IMR-90 (cell line): ENCODE results near the gene MTA3. TPM values are rescaled to one million over a fixed set of nuclear protein-coding genes. Genes with fewer than 3 reads are reported as not detected.

ENCODE experiments used
- ATAC-seq: fragments of 200-7000 bp; cut with Tn5 transposase; 2 replicates; pipeline ENCODE4 v1.9.1; 2020; ENCODE audit warnings: low read depth, mild to moderate bottlenecking, moderate library complexity
- BruUV-seq: library from RNA; stranded (reverse); fragments of 400-500 nt; replicated peaks from 2 replicates; lab custom pipeline; 2021; lab: Mats Ljungman, UMichigan
- CTCF ChIA-PET: fragments of 300-600 bp; formaldehyde crosslinking; extraction: SDS; loops from one replicate; lab custom pipeline; 2021; ENCODE audit warnings: antibody characterized with exemption; lab: Yijun Ruan, JAX
- POLR2A ChIA-PET: fragments of 300-600 bp; sonication (Branson Sonifier 250); formaldehyde crosslinking; loops from one replicate; lab custom pipeline; 2022; ENCODE audit warnings: antibody characterized with exemption; ENCODE audit not compliant: unreplicated experiment; lab: Charles Lee
- DNase-seq: peaks from one replicate; pipeline ENCODE4 v3.0.0; 2013
- H2AFZ ChIP-seq: replicated peaks from 2 replicates; pipeline ENCODE3; 2013; ENCODE audit warnings: low read length, mild to moderate bottlenecking; ENCODE audit not compliant: poor library complexity
- H2AK5ac ChIP-seq: 2 replicates; pipeline ENCODE4 v1.6.1; 2013; ENCODE audit warnings: low read depth, low read length, inconsistent platforms
- H2AK9ac ChIP-seq: replicated peaks from 2 replicates; pipeline ENCODE3; 2013; ENCODE audit warnings: mild to moderate bottlenecking, low read depth, low read length, moderate library complexity; ENCODE audit not compliant: poor library complexity
- H2BK120ac ChIP-seq: 2 replicates; pipeline ENCODE4 v1.6.1; 2013; ENCODE audit warnings: low read depth, low read length, inconsistent platforms
- H2BK15ac ChIP-seq: 3 replicates; pipeline ENCODE4 v1.6.1; 2013; ENCODE audit warnings: low read depth, low read length, inconsistent platforms
- H2BK20ac ChIP-seq: 2 replicates; pipeline ENCODE4 v1.6.1; 2013; ENCODE audit warnings: low read depth, mild to moderate bottlenecking, inconsistent platforms, low read length, moderate library complexity
- H2BK5ac ChIP-seq: 2 replicates; pipeline ENCODE4 v1.6.1; 2013; ENCODE audit warnings: mild to moderate bottlenecking, low read depth, low read length, inconsistent platforms; ENCODE audit not compliant: poor library complexity, severe bottlenecking
- H3K14ac ChIP-seq: replicated peaks from 2 replicates; pipeline ENCODE4 v1.6.1; 2013; ENCODE audit warnings: low read depth, low read length, inconsistent platforms
- H3K18ac ChIP-seq: 2 replicates; pipeline ENCODE4 v1.6.1; 2013; ENCODE audit warnings: low read depth, low read length, control low read depth
- H3K23ac ChIP-seq: 2 replicates; pipeline ENCODE4 v1.6.1; 2013; ENCODE audit warnings: low read depth, low read length, inconsistent platforms
- H3K27ac ChIP-seq: 2 replicates; pipeline ENCODE4 v1.5.1; 2013; ENCODE audit warnings: mild to moderate bottlenecking, control low read depth, low read length; ENCODE audit not compliant: insufficient read depth
- H3K27me3 ChIP-seq: 2 replicates; pipeline ENCODE4 v1.6.1; 2013; ENCODE audit warnings: low read length; ENCODE audit not compliant: control insufficient read depth, insufficient read depth
- H3K36me3 ChIP-seq: 2 replicates; pipeline ENCODE4 v1.6.1; 2013; ENCODE audit warnings: low read length, mixed read lengths; ENCODE audit not compliant: control insufficient read depth, insufficient read depth
- H3K4ac ChIP-seq: 2 replicates; pipeline ENCODE4 v1.6.1; 2013; ENCODE audit warnings: low read depth, low read length, inconsistent platforms
- H3K4me1 ChIP-seq: 2 replicates; pipeline ENCODE4 v1.6.1; 2013; ENCODE audit warnings: low read length, mixed read lengths; ENCODE audit not compliant: control insufficient read depth, insufficient read depth
- H3K4me2 ChIP-seq: 2 replicates; pipeline ENCODE4 v1.6.1; 2013; ENCODE audit warnings: low read depth, mild to moderate bottlenecking, control low read depth, low read length, moderate library complexity
- H3K4me3 ChIP-seq: 2 replicates; pipeline ENCODE4 v1.5.1; 2013; ENCODE audit warnings: low read depth, mild to moderate bottlenecking, control low read depth, low read length, moderate library complexity; ENCODE audit not compliant: insufficient read depth
- H3K56ac ChIP-seq: 2 replicates; pipeline ENCODE4 v1.6.1; 2013; ENCODE audit warnings: low read length, inconsistent platforms; ENCODE audit not compliant: insufficient read depth; ENCODE audit errors: extremely low read depth
- H3K79me1 ChIP-seq, 2 experiments: 2 replicates each; pipeline ENCODE4 v1.6.1; 2013; ENCODE audit warnings: low read length in 2 of 2, inconsistent platforms in 1 of 2, low read depth in 1 of 2
- H3K9ac ChIP-seq: 2 replicates; pipeline ENCODE4 v1.6.1; 2013; ENCODE audit warnings: low read depth, low read length, control low read depth
- H3K9me1 ChIP-seq: 2 replicates; pipeline ENCODE4 v1.6.1; 2013; ENCODE audit warnings: low read length, inconsistent platforms; ENCODE audit not compliant: insufficient read depth
- H3K9me3 ChIP-seq: 2 replicates; pipeline ENCODE4 v1.6.1; 2013; ENCODE audit warnings: low read length; ENCODE audit not compliant: control insufficient read depth, insufficient read depth
- H4K20me1 ChIP-seq: 2 replicates; pipeline ENCODE4 v1.6.1; 2013; ENCODE audit warnings: low read length, inconsistent platforms; ENCODE audit not compliant: insufficient read depth
- H4K5ac ChIP-seq: 2 replicates; pipeline ENCODE4 v1.6.1; 2013; ENCODE audit warnings: mild to moderate bottlenecking, low read depth, low read length, control low read depth
- H4K8ac ChIP-seq, 2 experiments: 2 replicates each; pipeline ENCODE4 v1.6.1; 2013; ENCODE audit warnings: low read depth in 2 of 2, low read length in 2 of 2, control low read depth in 1 of 2, inconsistent platforms in 1 of 2
- H4K91ac ChIP-seq: 2 replicates; pipeline ENCODE4 v1.6.1; 2013; ENCODE audit warnings: low read depth, low read length, inconsistent platforms; ENCODE audit not compliant: insufficient read depth
- BHLHE40 ChIP-seq: fragments of 150-350 bp; IDR thresholded peaks from 2 replicates; pipeline ENCODE4 v1.6.1; 2016; ENCODE audit warnings: mild to moderate bottlenecking, low read depth, low read length
- CHD1 ChIP-seq: IDR thresholded peaks from 2 replicates; pipeline ENCODE4 v1.6.1; 2012; ENCODE audit warnings: low read depth, low read length, improper control_type of control experiment
- POLR2A ChIP-seq: IDR thresholded peaks from 2 replicates; pipeline ENCODE4 v1.6.1; 2012; ENCODE audit warnings: mild to moderate bottlenecking, low read depth, low read length
- SMC3 ChIP-seq: fragments of 150-350 bp; IDR thresholded peaks from 2 replicates; pipeline ENCODE4 v1.6.1; 2016; ENCODE audit warnings: low read depth, mild to moderate bottlenecking, antibody characterized with exemption, low read length, moderate library complexity
- WGBS, 2 experiments: methylation state at CpG; one replicate each; pipeline versions ENCODE4 v1.1.5 to v1.1.7; 2013; ENCODE audit warnings: missing lambda C conversion rate in 2 of 2; ENCODE audit not compliant: insufficient read length in 1 of 2; ENCODE audit errors: extremely low coverage in 2 of 2; 5-methylcytosine and 5-hydroxymethylcytosine counted together
- dilution Hi-C: fragments of 300-500 bp; cut with HindIII; formaldehyde crosslinking; loops from one replicate; pipeline ENCODE4 v1.14.3; 2018; ENCODE audit warnings: low sequenced_read_pairs; ENCODE audit not compliant: unreplicated experiment
- in situ Hi-C: fragments of 300-500 bp; cut with MboI; formaldehyde crosslinking; loops from 3 replicates; pipeline ENCODE4 v1.14.3; 2019; ENCODE audit warnings: low sequenced_read_pairs, inconsistent platforms, mixed read lengths
- intact Hi-C: fragments of 100-400 bp; cut with micrococcal nuclease; formaldehyde crosslinking; loops from 2 replicates; pipeline ENCODE4 v1.10.0; 2022
- polyA plus RNA-seq, 3 experiments: library from polyadenylated mRNA; depleted of rRNA; stranded (reverse); fragments of >200 nt; gene quantifications; 2 replicates each; pipeline ENCODE4 v1.2.3, GENCODE V29; 2012; ENCODE audit warnings: low replicate concordance in 1 of 3
- total RNA-seq: library from RNA; depleted of rRNA; stranded (reverse); fragments of >200 nt; gene quantifications from 2 replicates; pipeline ENCODE4 v1.2.3, GENCODE V29; 2012
- TF ChIP-seq, protein P1 (sequence below): conservative IDR thresholded peaks from 2 replicates; pipeline ENCODE4 v1.5.1; 2012; ENCODE audit warnings: mild to moderate bottlenecking, low read depth, low read length, improper control_type of control experiment

MTA3 gene
- total and polyA plus RNA-seq, 2 of the 4 experiments (the other 2 are of a cell fraction), result 31.9 to 34.3 TPM

DNA sequence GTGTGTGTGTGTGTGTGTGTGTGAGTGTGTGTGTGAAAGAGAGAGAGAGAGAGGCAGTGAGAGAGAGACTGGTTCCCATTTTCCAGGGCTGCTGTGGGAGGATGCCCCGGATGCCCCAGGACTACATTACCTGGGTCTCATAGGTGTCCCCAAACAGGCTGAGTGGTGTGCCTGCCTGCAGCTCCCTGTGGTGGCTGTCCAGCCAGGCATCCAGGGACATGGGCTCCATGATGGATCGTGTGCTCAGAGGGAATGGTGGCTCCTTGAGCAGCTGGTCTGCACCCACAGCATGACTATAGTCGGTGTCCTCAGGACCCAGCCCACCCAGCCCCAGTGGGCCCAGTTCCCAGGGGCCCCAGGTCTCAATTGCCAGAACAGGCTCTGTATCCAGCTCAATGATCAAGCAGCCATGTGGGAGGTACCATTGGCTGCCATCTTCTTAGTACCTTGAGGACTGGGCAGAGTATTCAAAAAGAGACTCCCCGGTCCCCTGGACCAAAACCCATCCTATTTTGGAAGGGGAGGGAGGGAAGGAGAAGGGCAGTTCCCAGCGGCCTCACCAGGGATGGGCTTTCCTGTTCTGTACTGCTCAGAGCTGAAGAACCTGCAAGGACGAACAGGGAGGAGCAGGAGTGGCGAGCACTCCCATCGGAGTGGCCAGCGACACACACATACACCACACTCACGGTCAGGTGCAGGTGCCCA lies 201.3 kb downstream of the MTA3 start:
- ChIA-PET CTCF (no interaction called here), POLR2A (no interaction called here)
- Histone ChIP-seq H3K9ac (no peak overlapping the region), H4K5ac (no peak overlapping the region), H2AK9ac (no peak overlapping the region), H3K14ac (no peak overlapping the region), H3K56ac (no peak overlapping the region), H3K4me3 (no peak overlapping the region), H3K79me1 (no peaks in the 10 kb centered on the region), H4K20me1 (no peaks in the 10 kb centered on the region), H3K4me2 (no peak overlapping the region), H4K91ac (no peak overlapping the region), H2BK20ac (no peak overlapping the region), H3K4me1 (no peaks in the 10 kb centered on the region), H3K9me3 (no peaks in the 10 kb centered on the region), H2AFZ (no peak overlapping the region), H3K27me3 (no peaks in the 10 kb centered on the region), H3K36me3 (no peaks in the 10 kb centered on the region), H2BK5ac (no peak overlapping the region), H2AK5ac (no peak overlapping the region), H3K27ac (no peak overlapping the region), H3K4ac (no peak overlapping the region), H2BK120ac (no peak overlapping the region), H3K18ac (no peak overlapping the region), H3K23ac (no peak overlapping the region), H2BK15ac (no peak overlapping the region), H3K9me1 (no peaks in the 10 kb centered on the region), H4K8ac (no peak overlapping the region)
- intact Hi-C loops, result no loop called here
- BruUV-seq, result no TSS peak
- dilution Hi-C loops, result no loop called here
- 88% methylated on average over 6 of the region's 10 CpGs; no CpG with 5 or more reads in 1 of the 2 experiments for WGBS, 2 experiments
- in situ Hi-C loops, result no loop called here
- ATAC-seq, result no peak
- DNase-seq, result no peak
- no peak for TF ChIP-seq BHLHE40
- TF ChIP-seq POLR2A, result no peak
- no peak for TF ChIP-seq SMC3
- TF ChIP-seq CHD1, result no peak
- TF ChIP-seq, protein P1, sequence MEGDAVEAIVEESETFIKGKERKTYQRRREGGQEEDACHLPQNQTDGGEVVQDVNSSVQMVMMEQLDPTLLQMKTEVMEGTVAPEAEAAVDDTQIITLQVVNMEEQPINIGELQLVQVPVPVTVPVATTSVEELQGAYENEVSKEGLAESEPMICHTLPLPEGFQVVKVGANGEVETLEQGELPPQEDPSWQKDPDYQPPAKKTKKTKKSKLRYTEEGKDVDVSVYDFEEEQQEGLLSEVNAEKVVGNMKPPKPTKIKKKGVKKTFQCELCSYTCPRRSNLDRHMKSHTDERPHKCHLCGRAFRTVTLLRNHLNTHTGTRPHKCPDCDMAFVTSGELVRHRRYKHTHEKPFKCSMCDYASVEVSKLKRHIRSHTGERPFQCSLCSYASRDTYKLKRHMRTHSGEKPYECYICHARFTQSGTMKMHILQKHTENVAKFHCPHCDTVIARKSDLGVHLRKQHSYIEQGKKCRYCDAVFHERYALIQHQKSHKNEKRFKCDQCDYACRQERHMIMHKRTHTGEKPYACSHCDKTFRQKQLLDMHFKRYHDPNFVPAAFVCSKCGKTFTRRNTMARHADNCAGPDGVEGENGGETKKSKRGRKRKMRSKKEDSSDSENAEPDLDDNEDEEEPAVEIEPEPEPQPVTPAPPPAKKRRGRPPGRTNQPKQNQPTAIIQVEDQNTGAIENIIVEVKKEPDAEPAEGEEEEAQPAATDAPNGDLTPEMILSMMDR, result no peak
